PC-9 (cell line): Measurements from ENCODE around the gene SLC7A8. TPM values are rescaled to one million over a fixed set of nuclear protein-coding genes. Genes with fewer than 3 reads are reported as not detected.

ENCODE experiments used
- BruUV-seq: library from RNA; stranded (reverse); fragments of 400-500 nt; replicated peaks from 2 replicates; lab custom pipeline; 2021; lab: Mats Ljungman, UMichigan
- CTCF ChIA-PET: fragments of 300-600 bp; sonication (Branson Sonifier 250); formaldehyde crosslinking; loops from one replicate; lab custom pipeline; 2022; ENCODE audit warnings: antibody characterized with exemption; lab: Charles Lee
- POLR2A ChIA-PET: fragments of 300-600 bp; sonication (Branson Sonifier 250); formaldehyde crosslinking; loops from one replicate; lab custom pipeline; 2022; ENCODE audit warnings: antibody characterized with exemption; ENCODE audit not compliant: unreplicated experiment; lab: Charles Lee
- DNase-seq, 2 experiments: peaks; one replicate each; pipeline versions ENCODE4 v3.0.0 to v3.0.0-alpha.2; 2015 to 2022; ENCODE audit warnings: mixed read lengths in 1 of 2
- H2AFZ ChIP-seq: fragments of 200-600 bp; sonication (generic); 2 replicates; pipeline ENCODE4 v1.8.1; 2017; ENCODE audit warnings: antibody characterized with exemption
- H3F3A ChIP-seq: fragments of 200-600 bp; sonication (generic); 2 replicates; pipeline ENCODE4 v1.8.1; 2017; ENCODE audit warnings: antibody characterized with exemption, mild to moderate bottlenecking, low read depth; ENCODE audit not compliant: insufficient read depth
- H3K27ac ChIP-seq: fragments of 200-600 bp; sonication (generic); 2 replicates; pipeline ENCODE4 v1.6.1; 2016; ENCODE audit warnings: mixed run types
- H3K27me3 ChIP-seq: fragments of 200-600 bp; sonication (generic); 2 replicates; pipeline ENCODE4 v1.6.1; 2016; ENCODE audit warnings: low read depth, mixed run types; ENCODE audit not compliant: insufficient read depth
- H3K36me3 ChIP-seq: fragments of 200-600 bp; sonication (generic); 2 replicates; pipeline ENCODE4 v1.6.1; 2016; ENCODE audit warnings: low read depth, mixed run types
- H3K4me1 ChIP-seq: fragments of 200-600 bp; sonication (generic); replicated peaks from 2 replicates; pipeline ENCODE4 v1.6.1; 2016; ENCODE audit warnings: mixed run types; ENCODE audit not compliant: insufficient read depth
- H3K4me2 ChIP-seq: fragments of 200-600 bp; sonication (generic); 2 replicates; pipeline ENCODE4 v1.6.1; 2017; ENCODE audit warnings: mixed run types
- H3K4me3 ChIP-seq: fragments of 200-600 bp; sonication (generic); 2 replicates; pipeline ENCODE4 v1.6.1; 2016; ENCODE audit warnings: mixed run types
- H3K79me2 ChIP-seq: fragments of 200-600 bp; sonication (generic); 2 replicates; pipeline ENCODE4 v1.6.1; 2017; ENCODE audit warnings: low read depth, mixed run types
- H3K9me2 ChIP-seq: fragments of 200-600 bp; sonication (generic); 2 replicates; pipeline ENCODE4 v1.8.1; 2017; ENCODE audit warnings: mild to moderate bottlenecking; ENCODE audit not compliant: insufficient read depth
- H3K9me3 ChIP-seq: fragments of 200-600 bp; sonication (generic); 2 replicates; pipeline ENCODE4 v1.8.1; 2016; ENCODE audit warnings: low read depth; ENCODE audit not compliant: insufficient read depth
- H4K20me1 ChIP-seq: fragments of 200-600 bp; sonication (generic); 2 replicates; pipeline ENCODE4 v1.8.1; 2017; ENCODE audit not compliant: insufficient read depth
- EZH2 ChIP-seq: fragments of 200-600 bp; sonication (generic); IDR thresholded peaks from 2 replicates; pipeline ENCODE4 v1.8.0; 2017; ENCODE audit warnings: antibody characterized with exemption, low read depth
- intact Hi-C: fragments of 100-400 bp; cut with micrococcal nuclease; formaldehyde crosslinking; loops from one replicate; pipeline ENCODE4 v1.10.0; 2022; ENCODE audit not compliant: unreplicated experiment
- total RNA-seq: library from RNA; stranded (reverse); gene quantifications from 2 replicates; pipeline ENCODE4 v1.2.3, GENCODE V29; 2021
- TF ChIP-seq, protein P1 (sequence below): fragments of 200-600 bp; sonication (generic); conservative IDR thresholded peaks from 2 replicates; pipeline ENCODE4 v1.6.1; 2017; ENCODE audit warnings: mixed run types, antibody characterized with exemption, mild to moderate bottlenecking, moderate library complexity

Gene SLC7A8
- total RNA-seq, 1 experiment from 2014 or later: 3.6 TPM

DNA sequence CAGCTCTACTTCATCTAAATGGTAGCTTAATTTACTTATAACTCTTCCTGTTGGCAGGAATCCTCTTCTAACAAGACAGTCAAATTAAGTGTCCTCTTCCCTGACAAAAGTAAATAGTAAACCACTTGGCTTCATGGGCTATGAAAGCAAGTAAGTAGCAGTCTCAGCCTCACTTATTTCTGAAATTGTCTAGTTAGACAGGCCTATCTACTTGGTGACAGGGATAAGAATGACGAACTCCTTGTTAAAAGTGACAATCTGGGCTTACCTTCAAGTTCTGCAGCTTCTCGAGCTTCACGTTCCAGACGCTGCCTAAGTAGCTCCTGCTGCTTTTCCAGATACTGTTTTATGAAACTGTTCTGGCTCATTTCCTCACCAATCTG, 93.2 kb downstream of the SLC7A8 start:
- peaks cover 52% of the 10 kb centered on the region for H3K79me2 ChIP-seq
- no peak overlapping the region for H3K4me3 ChIP-seq
- H3K27me3 ChIP-seq: no peaks in the 10 kb centered on the region
- ChIA-PET CTCF (no interaction called here), POLR2A (no interaction called here)
- no peaks in the 10 kb centered on the region for H3K9me3 ChIP-seq
- H3K36me3 ChIP-seq: peaks cover 41% of the 10 kb centered on the region
- no peak overlapping the region for H3K4me2 ChIP-seq
- BruUV-seq: no TSS peak
- intact Hi-C loops: no loop called here
- no peaks in the 10 kb centered on the region for H3F3A ChIP-seq
- no peak overlapping the region for H2AFZ ChIP-seq
- no peak overlapping the region for H3K27ac ChIP-seq
- DNase-seq: no peak
- peaks cover 12% of the 10 kb centered on the region for H4K20me1 ChIP-seq
- no peaks in the 10 kb centered on the region for H3K9me2 ChIP-seq
- TF ChIP-seq EZH2: no peak
- TF ChIP-seq, protein P1, sequence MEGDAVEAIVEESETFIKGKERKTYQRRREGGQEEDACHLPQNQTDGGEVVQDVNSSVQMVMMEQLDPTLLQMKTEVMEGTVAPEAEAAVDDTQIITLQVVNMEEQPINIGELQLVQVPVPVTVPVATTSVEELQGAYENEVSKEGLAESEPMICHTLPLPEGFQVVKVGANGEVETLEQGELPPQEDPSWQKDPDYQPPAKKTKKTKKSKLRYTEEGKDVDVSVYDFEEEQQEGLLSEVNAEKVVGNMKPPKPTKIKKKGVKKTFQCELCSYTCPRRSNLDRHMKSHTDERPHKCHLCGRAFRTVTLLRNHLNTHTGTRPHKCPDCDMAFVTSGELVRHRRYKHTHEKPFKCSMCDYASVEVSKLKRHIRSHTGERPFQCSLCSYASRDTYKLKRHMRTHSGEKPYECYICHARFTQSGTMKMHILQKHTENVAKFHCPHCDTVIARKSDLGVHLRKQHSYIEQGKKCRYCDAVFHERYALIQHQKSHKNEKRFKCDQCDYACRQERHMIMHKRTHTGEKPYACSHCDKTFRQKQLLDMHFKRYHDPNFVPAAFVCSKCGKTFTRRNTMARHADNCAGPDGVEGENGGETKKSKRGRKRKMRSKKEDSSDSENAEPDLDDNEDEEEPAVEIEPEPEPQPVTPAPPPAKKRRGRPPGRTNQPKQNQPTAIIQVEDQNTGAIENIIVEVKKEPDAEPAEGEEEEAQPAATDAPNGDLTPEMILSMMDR: no peak
- peaks cover 13% of the 10 kb centered on the region for H3K4me1 ChIP-seq

DNA sequence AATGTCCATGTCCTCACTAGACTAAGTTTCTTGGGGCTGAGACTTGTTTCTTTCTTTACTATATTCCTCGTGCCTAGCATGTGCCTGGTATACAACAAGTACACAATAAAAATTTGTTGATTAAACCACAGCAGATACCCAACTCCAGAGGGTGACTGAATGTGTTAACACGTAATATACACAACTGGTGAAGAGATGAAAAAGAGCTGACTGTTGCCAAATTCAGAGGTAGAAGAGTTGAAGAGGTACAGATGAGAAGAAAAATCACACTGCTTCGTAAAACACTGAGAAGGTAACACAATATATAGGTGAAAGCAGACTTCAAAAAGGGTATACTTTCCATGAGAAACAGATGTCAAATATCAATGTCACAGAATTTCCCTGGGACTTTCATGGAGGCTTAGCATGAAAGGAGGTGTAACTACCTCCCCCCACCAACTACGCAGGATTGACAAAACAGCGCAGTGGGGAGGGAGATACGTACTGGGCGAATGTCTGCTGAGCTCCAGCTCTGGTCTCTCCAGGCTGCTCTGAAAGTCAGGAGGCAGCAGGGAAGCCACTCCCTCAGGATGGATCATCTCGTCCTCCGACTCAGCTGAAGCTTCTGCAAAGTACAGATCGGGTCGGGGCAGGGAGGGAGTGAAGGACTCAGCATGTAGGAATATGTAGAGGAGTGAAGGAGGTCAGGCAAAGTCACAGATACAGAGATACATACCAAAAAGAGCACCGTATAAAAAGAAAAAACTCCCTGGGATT, 93.8 kb downstream of the SLC7A8 start:
- Histone ChIP-seq H3K27me3 (no peaks in the 10 kb centered on the region), H2AFZ (no peak overlapping the region), H3K4me3 (no peak overlapping the region), H3K79me2 (peaks cover 51% of the 10 kb centered on the region), H3F3A (no peaks in the 10 kb centered on the region), H3K9me2 (no peaks in the 10 kb centered on the region), H3K4me1 (peaks cover 13% of the 10 kb centered on the region), H4K20me1 (peaks cover 12% of the 10 kb centered on the region), H3K36me3 (peaks cover 43% of the 10 kb centered on the region), H3K4me2 (no peak overlapping the region), H3K9me3 (no peaks in the 10 kb centered on the region), H3K27ac (no peak overlapping the region)
- TF ChIP-seq, protein P1: no peak
- no peak for TF ChIP-seq EZH2
- POLR2A ChIA-PET: no interaction called here
- CTCF ChIA-PET: no interaction called here
- no TSS peak for BruUV-seq
- no peak for DNase-seq
- intact Hi-C loops: no loop called here

- TF ChIP-seq, protein P1: no peak
- no peak for TF ChIP-seq EZH2
- Histone ChIP-seq H3K4me3 (no peak overlapping the region), H3K27ac (no peak overlapping the region), H3K4me2 (no peak overlapping the region), H3K4me1 (no peaks in the 10 kb centered on the region), H4K20me1 (no peaks in the 10 kb centered on the region), H3F3A (peaks cover 3% of the 10 kb centered on the region; the same call in 1 of the 2 replicates), H2AFZ (no peak overlapping the region), H3K27me3 (no peaks in the 10 kb centered on the region), H3K36me3 (peaks cover 30% of the 10 kb centered on the region), H3K9me3 (no peaks in the 10 kb centered on the region), H3K79me2 (peaks cover 20% of the 10 kb centered on the region), H3K9me2 (no peaks in the 10 kb centered on the region)
- no TSS peak for BruUV-seq
- intact Hi-C loops: no loop called here
- no peak for DNase-seq
- POLR2A ChIA-PET: no interaction called here
- CTCF ChIA-PET: no interaction called here
Measured at GRCh38 chr14:23086565-23086964, 96.9 kb downstream of the SLC7A8 start.
